HG03439 (cell line): ENCODE measurements around the gene MAMDC4.
A peak's percentile ranks its signal among the peaks of the same experiment; 100 is the strongest.

Experiments
- ATAC-seq: cut with Tn5 transposase; IDR thresholded peaks from one replicate; pipeline ENCODE4 v1.9.1; 2021; ENCODE audit warnings: mild to moderate bottlenecking, moderate library complexity; ENCODE audit not compliant: unreplicated experiment

MAMDC4 gene

GRCh38 chr9:136885950-136886578 lies 33.9 kb downstream of the MAMDC4 start, which contains the start of gene TRAF2:
TSS of gene TRAF2 (plus strand) at chr9:136886516. CDS start at chr9:136898741, 12,225 bp downstream.
- ATAC-seq, result peak; percentile 74

GRCh38 chr9:136886610-136887597 lies 34.8 kb downstream of the MAMDC4 start:
- ATAC-seq, result peak; percentile 27

DNA sequence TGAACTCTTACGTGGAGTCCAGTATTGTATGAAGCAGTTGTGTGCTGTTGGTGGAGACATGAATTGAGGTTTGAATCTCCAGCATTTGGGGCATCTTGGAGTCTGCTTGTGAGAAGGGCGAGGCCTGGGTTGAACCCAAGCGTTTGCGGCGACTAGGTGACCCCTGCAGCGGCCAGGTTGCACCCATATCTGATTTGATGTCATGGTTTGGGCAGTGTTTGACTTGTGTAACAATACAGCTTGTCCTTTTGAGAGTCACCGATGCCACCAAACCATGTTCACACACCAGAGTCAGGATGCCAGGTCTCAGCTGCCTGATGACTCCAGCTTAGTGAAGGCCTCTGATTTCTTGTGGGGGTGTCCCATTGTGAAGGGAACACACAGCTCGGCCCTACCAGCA lies 36.3 kb downstream of the MAMDC4 start:
- ATAC-seq, result no peak

DNA sequence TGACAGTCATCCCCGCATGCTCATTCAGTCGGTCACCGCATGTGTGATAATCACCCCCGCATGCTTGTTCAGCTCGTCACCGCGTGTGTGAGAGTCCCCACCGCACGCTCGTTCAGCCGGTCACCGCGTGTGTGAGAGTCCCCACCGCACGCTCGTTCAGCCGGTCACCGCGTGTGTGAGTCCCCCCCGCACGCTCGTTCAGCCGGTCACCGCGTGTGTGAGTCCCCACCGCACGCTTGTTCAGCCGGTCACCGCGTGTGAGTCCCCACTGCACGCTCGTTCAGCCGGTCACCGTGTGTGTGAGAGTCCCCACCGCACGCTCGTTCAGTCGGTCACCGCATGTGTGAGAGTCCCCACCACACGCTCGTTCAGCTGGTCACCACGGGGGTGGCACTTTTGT lies 37.7 kb downstream of the MAMDC4 start:
- no peak for ATAC-seq

DNA sequence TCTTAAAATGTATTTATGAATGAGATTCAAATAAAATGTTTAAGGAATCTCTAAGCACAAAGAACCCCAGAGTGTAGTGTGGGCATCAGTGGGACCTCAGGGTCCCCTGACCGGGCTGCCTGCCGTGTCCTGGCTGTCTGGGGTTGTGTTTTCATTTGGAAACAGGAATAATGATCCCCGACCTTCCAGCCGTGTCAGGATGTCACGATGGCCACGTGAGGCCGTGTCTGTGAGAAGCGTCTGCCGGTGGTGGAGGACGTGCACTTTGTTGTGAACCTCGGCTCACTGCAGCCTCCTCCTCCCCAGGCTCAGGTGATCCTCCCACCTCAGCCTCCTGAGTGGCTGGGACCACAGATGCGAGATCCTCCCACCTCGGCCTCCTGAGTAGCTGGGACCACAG lies 38.5 kb downstream of the MAMDC4 start:
- no peak for ATAC-seq

- no peak for ATAC-seq
Measured at GRCh38 chr9:136896027-136896426, 43.9 kb downstream of the MAMDC4 start.

GRCh38 chr9:136898483-136899100 lies 46.4 kb downstream of the MAMDC4 start:
- no peak for ATAC-seq

DNA sequence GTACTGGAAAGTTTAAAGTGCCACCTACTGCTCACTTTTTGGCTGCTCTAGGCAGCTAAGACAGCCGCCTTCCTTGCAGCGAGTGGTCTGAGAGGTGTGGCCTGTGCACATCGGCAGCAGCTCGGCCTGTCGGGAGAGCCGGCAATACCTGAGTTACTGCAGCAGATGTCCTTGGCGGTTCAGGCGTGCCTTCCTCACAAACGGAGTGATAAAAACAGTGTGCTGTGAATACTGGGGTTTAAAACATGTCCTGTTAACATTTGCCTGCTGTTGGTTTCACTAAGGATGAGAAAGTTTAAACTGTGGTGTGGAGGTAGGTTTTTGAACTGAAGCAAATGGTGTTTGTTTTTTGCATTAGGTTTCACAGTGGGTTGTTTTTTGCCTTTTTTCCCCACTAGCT lies 47.0 kb downstream of the MAMDC4 start:
- no peak for ATAC-seq

- ATAC-seq, result no peak
Measured at GRCh38 chr9:136900556-136900955, 48.4 kb downstream of the MAMDC4 start.

- ATAC-seq, result no peak
Measured at GRCh38 chr9:136900988-136901515, 48.9 kb downstream of the MAMDC4 start.

GRCh38 chr9:136901516-136902258 lies 49.5 kb downstream of the MAMDC4 start:
- peak; percentile 49 for ATAC-seq

- peak; percentile 47 for ATAC-seq
Measured at GRCh38 chr9:136902259-136902821, 50.2 kb downstream of the MAMDC4 start.

DNA sequence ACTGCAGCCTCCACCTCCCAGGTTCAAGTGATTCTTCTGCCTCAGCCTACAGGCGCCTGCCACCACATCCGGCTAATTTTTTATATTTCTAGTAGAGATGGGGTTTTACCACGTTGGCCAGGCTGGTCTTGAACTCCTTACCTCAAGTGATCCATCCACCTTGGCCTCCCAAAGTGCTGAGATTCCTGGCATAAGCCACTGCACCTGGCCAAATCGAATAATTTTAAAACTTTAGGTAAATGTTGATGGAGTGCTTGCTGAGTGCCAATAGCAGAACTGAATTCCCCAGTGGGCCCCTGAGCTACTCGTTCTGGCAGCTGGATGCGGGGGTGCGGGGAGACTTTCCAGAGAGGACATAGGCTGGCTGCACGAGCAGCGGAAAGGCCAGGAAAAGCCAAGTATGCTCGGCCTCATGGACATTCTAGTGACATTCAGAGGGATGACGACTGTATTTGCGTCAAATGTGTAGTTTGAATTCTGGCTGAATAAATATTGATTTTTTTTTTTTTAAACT lies 51.0 kb downstream of the MAMDC4 start:
- ATAC-seq, result no peak

DNA sequence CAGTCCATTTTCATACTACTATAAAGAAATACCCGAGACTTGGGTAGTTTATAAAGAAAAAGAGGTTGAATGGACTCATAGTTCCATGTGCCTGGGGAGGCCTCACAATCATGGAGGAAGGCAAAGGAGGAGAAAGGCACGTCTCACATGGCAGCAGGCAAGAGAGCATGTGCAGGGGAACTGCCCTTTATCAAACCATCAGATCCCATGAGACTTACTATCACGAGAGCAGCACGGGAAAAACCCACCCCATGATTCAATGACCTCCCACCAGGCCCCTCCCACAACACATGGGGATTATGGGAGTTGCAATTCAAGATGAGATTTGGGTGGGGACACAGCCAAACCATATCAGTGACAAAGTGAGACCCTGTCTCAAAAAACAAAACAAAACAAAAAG lies 54.1 kb downstream of the MAMDC4 start:
- ATAC-seq, result no peak

DNA sequence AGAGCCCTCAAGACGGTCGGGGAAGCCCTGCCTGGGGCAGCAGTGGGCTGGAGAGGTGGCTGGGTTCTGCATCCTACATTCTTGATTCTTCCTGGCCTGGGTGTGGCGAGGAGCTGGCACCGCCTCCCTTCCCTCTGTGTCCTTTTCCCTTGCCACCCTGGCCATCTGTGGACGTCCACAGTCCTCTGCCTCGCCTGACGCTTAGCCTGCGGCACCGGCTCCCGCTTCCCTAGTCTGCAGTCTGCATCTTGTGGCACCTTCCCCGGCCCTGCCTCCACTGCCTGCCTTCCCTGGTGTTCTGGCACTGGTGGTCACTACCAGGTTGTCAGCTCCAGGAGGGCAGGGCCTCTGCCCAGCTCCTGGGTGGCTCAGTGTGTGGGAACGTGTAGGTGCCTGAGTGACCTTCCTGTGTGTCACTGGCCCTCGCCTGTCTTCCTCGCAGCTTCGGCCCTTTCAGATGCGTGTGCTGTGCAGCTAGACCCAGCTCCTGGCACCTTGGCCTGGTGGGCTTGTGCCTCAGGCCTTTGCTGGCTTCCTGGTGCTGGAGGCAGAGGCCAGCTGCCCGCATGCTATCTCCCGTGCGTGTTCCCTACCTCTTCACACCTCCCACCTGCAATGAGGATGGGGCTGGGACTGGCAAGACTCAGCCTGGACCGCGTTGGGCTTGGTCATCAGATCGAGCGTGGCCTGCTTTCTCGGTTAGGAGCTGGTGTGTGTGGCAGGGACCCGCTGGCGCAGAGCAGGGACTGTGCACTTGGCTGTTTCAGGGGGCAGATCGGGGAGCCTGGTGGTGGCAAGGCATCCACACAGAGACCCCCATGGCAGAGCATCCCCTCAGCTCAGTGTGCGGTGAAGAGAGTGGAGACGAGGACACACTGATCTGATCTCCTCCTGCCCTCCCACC lies 55.1 kb downstream of the MAMDC4 start:
- no peak for ATAC-seq
